GM18907 (cell line): Measurements from ENCODE around the gene FBXL15.

Experiments used
- ATAC-seq: cut with Tn5 transposase; IDR thresholded peaks from one replicate; pipeline ENCODE4 v1.9.1; 2021; ENCODE audit warnings: mild to moderate bottlenecking, moderate library complexity; ENCODE audit not compliant: unreplicated experiment

FBXL15 gene

GRCh38 chr10:102409604-102410428 lies 10.8 kb upstream of the FBXL15 start:
- ATAC-seq: no peak

- no peak for ATAC-seq
These were observed 10.1 kb upstream of the FBXL15 start for GRCh38 chr10:102410429-102411073.

- ATAC-seq: no peak
These were observed 9.0 kb upstream of the FBXL15 start for GRCh38 chr10:102411341-102412255.

- ATAC-seq: no peak
These were observed 8.3 kb upstream of the FBXL15 start for GRCh38 chr10:102412293-102412692.

GRCh38 chr10:102413053-102413705 lies 7.5 kb upstream of the FBXL15 start:
- no peak for ATAC-seq

- ATAC-seq: no peak
These were observed 6.7 kb upstream of the FBXL15 start for GRCh38 chr10:102413806-102414561.

- ATAC-seq: no peak
These were observed 5.9 kb upstream of the FBXL15 start for GRCh38 chr10:102414749-102415148.

GRCh38 chr10:102416283-102416682 lies 4.4 kb upstream of the FBXL15 start:
- no peak for ATAC-seq

- ATAC-seq: no peak
These were observed 3.9 kb upstream of the FBXL15 start for GRCh38 chr10:102416695-102417094.

GRCh38 chr10:102418622-102419268 lies 1.9 kb upstream of the FBXL15 start, which contains the start of gene PSD:
Gene PSD (minus strand): TSS chr10:102418785. CDS start chr10:102417038, 1,747 bp downstream.
- ATAC-seq: no peak

- ATAC-seq: no peak
These were observed 1.1 kb upstream of the FBXL15 start for GRCh38 chr10:102419269-102420180.

- no peak for ATAC-seq
These were observed 389 bp upstream of the FBXL15 start for GRCh38 chr10:102420181-102420713.

GRCh38 chr10:102421507-102421756 lies 796 bp downstream of the FBXL15 start:
- no peak for ATAC-seq

GRCh38 chr10:102421757-102422512 lies 1.3 kb downstream of the FBXL15 start:
- peak; percentile 2 for ATAC-seq

GRCh38 chr10:102422545-102423129 lies 2.0 kb downstream of the FBXL15 start:
- ATAC-seq: no peak

GRCh38 chr10:102423372-102423968 lies 2.8 kb downstream of the FBXL15 start:
- ATAC-seq: no peak

- ATAC-seq: no peak
These were observed 3.5 kb downstream of the FBXL15 start for GRCh38 chr10:102424145-102424544.
